Measurements from ENCODE around the gene P4HA3. TPM values are rescaled to one million over a fixed set of nuclear protein-coding genes. Genes with fewer than 3 reads are reported as not detected.

The P4HA3 gene
- total RNA-seq, 6 experiments from 2014 or later = 0.94 to 5.2 (median 1.1) TPM

- H3K4me3 Mint-ChIP-seq = no peak overlapping the region
- DNase-seq = peak; percentile 29
- TF ChIP-seq, protein P1, sequence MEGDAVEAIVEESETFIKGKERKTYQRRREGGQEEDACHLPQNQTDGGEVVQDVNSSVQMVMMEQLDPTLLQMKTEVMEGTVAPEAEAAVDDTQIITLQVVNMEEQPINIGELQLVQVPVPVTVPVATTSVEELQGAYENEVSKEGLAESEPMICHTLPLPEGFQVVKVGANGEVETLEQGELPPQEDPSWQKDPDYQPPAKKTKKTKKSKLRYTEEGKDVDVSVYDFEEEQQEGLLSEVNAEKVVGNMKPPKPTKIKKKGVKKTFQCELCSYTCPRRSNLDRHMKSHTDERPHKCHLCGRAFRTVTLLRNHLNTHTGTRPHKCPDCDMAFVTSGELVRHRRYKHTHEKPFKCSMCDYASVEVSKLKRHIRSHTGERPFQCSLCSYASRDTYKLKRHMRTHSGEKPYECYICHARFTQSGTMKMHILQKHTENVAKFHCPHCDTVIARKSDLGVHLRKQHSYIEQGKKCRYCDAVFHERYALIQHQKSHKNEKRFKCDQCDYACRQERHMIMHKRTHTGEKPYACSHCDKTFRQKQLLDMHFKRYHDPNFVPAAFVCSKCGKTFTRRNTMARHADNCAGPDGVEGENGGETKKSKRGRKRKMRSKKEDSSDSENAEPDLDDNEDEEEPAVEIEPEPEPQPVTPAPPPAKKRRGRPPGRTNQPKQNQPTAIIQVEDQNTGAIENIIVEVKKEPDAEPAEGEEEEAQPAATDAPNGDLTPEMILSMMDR (IDR thresholded peaks at IDR 0.05) = peak; percentile 97
- H3K27me3 Mint-ChIP-seq (ENCODE audit: insufficient read depth) = peaks cover 3% of the 10 kb centered on the region; the same call in 1 of the 2 replicates
- peaks cover 9% of the 10 kb centered on the region for H3K36me3 Mint-ChIP-seq (ENCODE audit: low read depth)
- no peak overlapping the region for H3K27ac Mint-ChIP-seq
- H3K4me1 Mint-ChIP-seq (ENCODE audit: low read depth) = peaks cover 29% of the 10 kb centered on the region
- H3K9me3 Mint-ChIP-seq = no peaks in the 10 kb centered on the region; the same call in 1 of the 2 replicates
These were observed 55.6 kb downstream of the P4HA3 start for GRCh38 chr11:74255741-74256375.

GRCh38 chr11:74253361-74253760, 58.1 kb downstream of the P4HA3 start:
- Mint-ChIP-seq H3K9me3 (no peaks in the 10 kb centered on the region), H3K4me1 (ENCODE audit: low read depth) (peaks cover 27% of the 10 kb centered on the region), H3K4me3 (no peak overlapping the region), H3K36me3 (ENCODE audit: low read depth) (peaks cover 15% of the 10 kb centered on the region), H3K27ac (no peak overlapping the region), H3K27me3 (ENCODE audit: insufficient read depth) (peaks cover 3% of the 10 kb centered on the region; the same call in 1 of the 2 replicates)
- TF ChIP-seq, protein P1 (IDR thresholded peaks at IDR 0.05) = no peak
- DNase-seq = no peak

GRCh38 chr11:74249496-74249895, 61.9 kb downstream of the P4HA3 start:
- no peak for DNase-seq
- Mint-ChIP-seq H3K4me1 (ENCODE audit: low read depth) (no peaks in the 10 kb centered on the region), H3K27me3 (ENCODE audit: insufficient read depth) (no peaks in the 10 kb centered on the region), H3K4me3 (no peak overlapping the region), H3K27ac (no peak overlapping the region), H3K36me3 (ENCODE audit: low read depth) (peaks cover 11% of the 10 kb centered on the region), H3K9me3 (no peaks in the 10 kb centered on the region)
- TF ChIP-seq, protein P1 (IDR thresholded peaks at IDR 0.05) = no peak

DNA sequence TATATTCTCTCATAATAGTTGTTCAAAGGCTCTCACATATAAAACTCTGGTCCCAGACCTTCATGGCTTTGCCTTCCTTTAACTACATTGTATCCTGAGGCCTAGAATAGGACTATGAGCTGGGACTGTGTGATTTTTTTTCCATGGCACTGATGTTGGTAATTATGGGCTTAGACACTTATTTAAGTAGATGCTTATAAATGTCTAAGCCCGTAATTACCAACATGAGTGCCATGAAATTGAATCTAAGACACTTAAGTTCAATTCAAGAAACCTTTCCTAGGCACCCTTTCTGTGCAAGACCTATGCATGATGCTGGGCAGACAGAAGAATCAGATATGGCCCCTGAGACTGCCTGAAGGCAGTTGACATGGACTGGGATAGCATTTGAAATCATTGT, 63.0 kb downstream of the P4HA3 start:
- H3K27me3 Mint-ChIP-seq (ENCODE audit: insufficient read depth) = no peaks in the 10 kb centered on the region
- peaks cover 11% of the 10 kb centered on the region for H3K36me3 Mint-ChIP-seq (ENCODE audit: low read depth)
- no peaks in the 10 kb centered on the region for H3K4me1 Mint-ChIP-seq (ENCODE audit: low read depth)
- DNase-seq = no peak
- H3K4me3 Mint-ChIP-seq = no peak overlapping the region
- H3K27ac Mint-ChIP-seq = no peak overlapping the region
- TF ChIP-seq, protein P1 (IDR thresholded peaks at IDR 0.05) = no peak
- H3K9me3 Mint-ChIP-seq = no peaks in the 10 kb centered on the region

DNA sequence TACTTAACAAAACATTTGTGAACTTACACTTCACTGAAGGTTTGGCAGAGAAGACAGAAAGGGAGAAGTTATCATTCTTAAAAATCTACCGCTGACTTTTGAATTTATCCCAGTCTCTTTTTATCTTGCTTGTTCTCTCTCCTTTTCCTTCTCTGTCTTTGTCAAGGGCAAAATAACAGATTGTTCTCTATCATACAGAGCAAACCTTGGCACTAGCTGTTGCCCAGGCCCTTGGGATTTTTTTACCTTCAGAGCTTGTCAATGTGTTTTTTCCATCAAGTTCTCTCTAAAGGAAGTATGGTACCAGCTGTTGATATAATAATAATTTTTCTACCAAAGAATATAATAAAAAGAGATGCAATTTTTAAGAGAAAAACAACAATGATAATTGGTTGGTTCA, 73.2 kb downstream of the P4HA3 start:
- DNase-seq = no peak
- TF ChIP-seq, protein P1 (IDR thresholded peaks at IDR 0.05) = no peak
- H3K27ac Mint-ChIP-seq = no peak overlapping the region
- no peaks in the 10 kb centered on the region for H3K9me3 Mint-ChIP-seq
- H3K27me3 Mint-ChIP-seq (ENCODE audit: insufficient read depth) = no peaks in the 10 kb centered on the region
- H3K4me3 Mint-ChIP-seq = no peak overlapping the region
- no peaks in the 10 kb centered on the region for H3K4me1 Mint-ChIP-seq (ENCODE audit: low read depth)
- peaks cover 17% of the 10 kb centered on the region for H3K36me3 Mint-ChIP-seq (ENCODE audit: low read depth)
